NCI-H2081 (cell line): ENCODE measurements around the gene PRRG3.
A peak's percentile ranks its signal among the peaks of the same experiment; 100 is the strongest.

Experiments used
- DNase-seq, 2 experiments: peaks; one replicate each; lab custom pipeline; 2025; lab: John Stamatoyannopoulos, UW

The PRRG3 gene

GRCh38 chrX:151743651-151744470 is 48.6 kb downstream of the PRRG3 start:
- DNase-seq: no peak

- DNase-seq: no peak
Observed at GRCh38 chrX:151745651-151746050, 50.4 kb downstream of the PRRG3 start.

- no peak for DNase-seq
Observed at GRCh38 chrX:151746502-151746901, 51.2 kb downstream of the PRRG3 start.

DNA sequence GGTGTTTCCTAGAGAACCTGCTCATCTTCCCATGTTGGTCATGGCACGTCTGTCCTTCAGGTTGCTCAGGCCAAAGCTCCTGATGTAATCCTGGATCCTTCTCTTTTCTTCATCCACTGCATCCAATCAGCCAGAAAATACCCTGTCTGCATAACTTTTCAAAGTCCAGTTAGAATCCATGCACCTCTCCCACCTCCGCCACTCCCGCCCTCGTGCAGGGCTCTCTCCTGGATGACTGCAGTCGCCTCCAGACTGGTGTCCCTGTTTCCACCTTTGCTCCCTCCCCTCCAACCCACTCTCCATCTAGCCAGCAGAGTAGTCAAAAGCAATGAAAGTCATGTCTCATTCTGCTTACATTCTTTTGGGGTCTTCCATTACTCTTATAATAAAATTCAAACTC is 55.3 kb downstream of the PRRG3 start:
- DNase-seq: no peak

DNA sequence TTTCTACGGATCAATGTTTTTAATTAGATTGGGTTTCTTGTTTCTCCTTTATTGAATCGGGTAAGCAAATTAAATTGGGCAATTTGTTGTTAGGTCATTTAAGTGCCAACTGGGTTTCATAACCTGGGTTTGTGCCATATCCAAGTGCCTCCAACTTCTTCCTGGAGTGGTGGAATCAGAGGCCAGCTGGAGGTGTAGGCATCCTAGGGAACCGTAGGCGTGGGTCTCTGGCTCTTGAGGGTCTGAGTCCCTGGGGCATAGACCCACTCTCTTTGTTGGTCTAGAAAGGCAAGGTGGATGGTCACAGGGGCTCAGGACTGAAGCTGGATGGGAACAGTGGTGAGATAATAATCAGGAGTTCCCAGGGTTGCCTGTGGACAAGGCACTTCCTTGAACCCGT is 57.6 kb downstream of the PRRG3 start:
- no peak for DNase-seq

DNA sequence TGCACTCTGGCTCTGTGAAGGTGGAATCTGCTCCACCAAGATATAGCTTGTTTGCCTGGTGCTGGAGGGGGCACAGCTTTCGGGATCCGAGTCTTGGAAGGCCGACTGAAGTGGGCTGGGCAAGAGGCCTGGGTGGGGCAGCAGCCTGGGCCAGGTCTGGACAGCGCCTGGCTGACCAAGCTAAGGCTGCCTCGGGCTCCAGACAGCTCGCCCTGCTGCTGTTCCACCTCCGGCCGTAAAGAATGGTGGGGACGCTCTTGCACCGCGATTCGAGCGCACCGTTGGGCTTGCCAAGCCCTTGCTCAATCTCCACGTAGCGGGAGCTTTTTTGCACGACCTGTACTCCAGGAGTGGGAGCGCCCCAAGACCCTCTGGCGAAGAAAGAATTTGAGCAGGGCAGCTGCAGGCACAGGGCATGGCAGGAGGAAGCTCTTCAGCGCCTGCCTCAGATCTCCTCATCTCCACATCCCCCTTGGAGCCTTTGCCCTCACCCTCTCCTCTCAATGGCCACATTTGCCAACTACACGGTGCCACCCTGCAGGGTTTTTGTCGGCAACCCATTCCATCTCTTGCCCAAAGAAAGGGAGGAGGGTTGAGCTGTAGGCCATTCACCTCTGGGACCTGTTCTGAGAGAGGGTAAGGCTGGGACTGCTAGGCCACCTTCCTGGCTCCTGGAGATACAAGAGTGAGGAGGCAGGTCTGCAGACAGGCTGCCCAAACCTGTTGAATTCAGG is 58.2 kb downstream of the PRRG3 start:
- DNase-seq: peak; percentile 1 to 3

DNA sequence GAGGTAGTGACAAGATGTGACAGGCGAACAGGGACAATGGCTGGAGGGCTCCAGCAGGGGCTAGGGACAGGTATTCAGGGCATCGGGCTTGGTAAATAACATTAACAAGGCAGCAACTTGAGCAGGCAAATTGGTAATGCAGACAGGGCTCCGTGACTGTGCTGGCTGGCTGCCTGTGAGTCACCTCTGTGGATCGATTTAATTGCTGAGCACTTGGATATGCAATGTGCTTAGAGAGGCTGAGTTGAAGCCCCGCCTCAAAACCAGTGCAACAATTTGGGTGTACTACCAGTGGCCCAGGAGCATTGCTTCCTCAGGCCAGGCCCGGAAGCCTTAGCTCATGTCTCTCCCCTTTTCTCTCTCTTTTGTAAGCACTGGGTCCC is 58.8 kb downstream of the PRRG3 start:
- no peak for DNase-seq

DNA sequence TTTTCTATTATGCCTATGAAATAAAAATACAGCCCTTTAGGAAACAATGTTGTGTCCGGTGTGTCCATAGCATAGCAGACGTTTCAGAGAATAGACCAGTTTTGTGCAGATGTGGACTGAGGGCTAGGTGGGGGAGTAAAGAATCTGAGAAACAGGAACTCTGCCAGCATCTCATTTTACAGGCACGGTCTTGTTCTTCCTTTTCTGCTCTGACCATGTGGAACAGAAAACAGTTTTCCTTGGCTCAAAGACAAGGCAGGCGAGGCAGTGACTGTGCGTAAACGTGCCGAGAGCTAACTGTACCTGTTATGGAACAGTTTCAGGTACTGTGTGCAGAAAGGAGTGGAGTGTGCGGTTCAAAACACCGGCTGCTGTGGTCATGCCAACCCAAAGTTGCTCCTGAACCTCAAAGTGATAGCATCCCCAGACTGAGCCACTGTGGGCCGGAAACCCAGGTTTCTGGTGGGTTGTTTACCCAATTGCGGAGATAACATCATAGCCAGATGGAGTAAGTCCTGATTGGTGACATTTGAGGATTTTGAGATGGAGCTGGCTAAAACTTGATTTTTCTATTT is 59.5 kb downstream of the PRRG3 start:
- DNase-seq: no peak
